Astrocyte of the spinal cord (primary cell): Measurements from ENCODE around the gene CTAG1A.
"Not testable (repeated sequence)": the region's sequence is repeated elsewhere in the genome, so short reads cannot be mapped to it uniquely, and the experiment has no call there.

ENCODE experiments used
- DNase-seq: peaks from one replicate; pipeline ENCODE4 v3.0.0; 2011; ENCODE audit warnings: low read depth, low spot score
- H3K4me3 ChIP-seq: 2 replicates; pipeline ENCODE4 v1.5.1; 2011; ENCODE audit warnings: low read depth, mild to moderate bottlenecking, low read length, moderate library complexity
- in situ Hi-C: cut with HindIII; loops from 2 replicates; pipeline ENCODE4 v1.10.0; 2017; ENCODE audit warnings: low sequenced_read_pairs
- TF ChIP-seq, protein P1 (sequence below): IDR thresholded peaks from 2 replicates; pipeline ENCODE4 v1.5.1; 2012; ENCODE audit warnings: low read depth, mild to moderate bottlenecking, low read length, inconsistent platforms

Gene CTAG1A

DNA sequence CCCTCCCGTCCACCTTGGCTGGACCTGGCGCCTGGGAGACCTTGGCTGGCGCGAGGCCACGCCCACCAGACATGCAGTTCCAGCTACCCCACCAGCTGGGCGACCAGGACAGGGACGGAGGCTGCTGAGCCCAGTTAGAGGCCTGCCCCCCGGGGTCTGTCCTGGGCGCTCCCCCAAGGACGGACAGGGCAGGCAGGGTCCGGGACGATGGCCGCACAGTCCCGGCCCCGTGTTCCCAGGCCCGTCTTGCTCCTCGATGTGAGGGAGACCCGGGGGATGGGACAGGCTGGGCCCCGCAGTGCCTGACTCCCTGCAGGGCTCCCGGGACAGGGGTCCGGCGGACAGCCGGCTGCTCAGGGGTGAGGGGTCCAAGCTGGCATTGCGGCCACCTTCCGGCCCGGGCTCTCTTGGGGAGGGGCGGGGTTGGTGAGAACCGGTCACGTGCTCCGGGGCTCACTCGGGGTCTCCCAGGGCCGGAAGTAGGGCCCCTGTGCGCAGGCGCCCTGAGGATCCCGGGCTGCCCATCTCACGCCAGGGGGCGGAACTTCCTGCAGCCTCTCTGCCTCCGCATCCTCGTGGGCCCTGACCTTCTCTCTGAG lies at the start of gene CTAG1A:
TSS of gene CTAG1A (plus strand) at position 549 of the 599 bp plus-strand sequence. CDS start 74 bp downstream, outside the sequence.
- in situ Hi-C loops, DNase-seq, H3K4me3 ChIP-seq: not testable (repeated sequence)

DNA sequence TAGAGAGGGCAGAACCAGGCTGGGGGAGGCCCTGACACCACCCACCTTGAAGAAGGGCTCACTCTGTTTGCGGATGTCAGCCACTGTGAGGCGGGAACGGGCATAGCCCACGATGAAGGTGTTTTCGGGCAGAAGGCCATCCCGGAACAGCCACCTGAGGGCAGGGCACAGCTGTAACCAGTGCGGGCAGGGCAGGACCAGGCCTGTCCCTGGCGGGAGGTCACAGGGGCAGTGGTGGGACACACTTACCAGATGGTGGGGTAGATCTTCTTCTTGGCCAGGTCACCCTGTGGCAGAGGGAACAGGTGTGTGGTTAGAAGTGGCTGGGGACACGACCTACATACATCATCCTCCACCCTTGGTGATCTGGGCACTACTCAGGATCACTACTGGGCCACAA lies 49.0 kb upstream of the CTAG1A start:
- DNase-seq: no peak
- H3K4me3 ChIP-seq: no peak overlapping the region
- in situ Hi-C loops: no loop called here
- TF ChIP-seq, protein P1, sequence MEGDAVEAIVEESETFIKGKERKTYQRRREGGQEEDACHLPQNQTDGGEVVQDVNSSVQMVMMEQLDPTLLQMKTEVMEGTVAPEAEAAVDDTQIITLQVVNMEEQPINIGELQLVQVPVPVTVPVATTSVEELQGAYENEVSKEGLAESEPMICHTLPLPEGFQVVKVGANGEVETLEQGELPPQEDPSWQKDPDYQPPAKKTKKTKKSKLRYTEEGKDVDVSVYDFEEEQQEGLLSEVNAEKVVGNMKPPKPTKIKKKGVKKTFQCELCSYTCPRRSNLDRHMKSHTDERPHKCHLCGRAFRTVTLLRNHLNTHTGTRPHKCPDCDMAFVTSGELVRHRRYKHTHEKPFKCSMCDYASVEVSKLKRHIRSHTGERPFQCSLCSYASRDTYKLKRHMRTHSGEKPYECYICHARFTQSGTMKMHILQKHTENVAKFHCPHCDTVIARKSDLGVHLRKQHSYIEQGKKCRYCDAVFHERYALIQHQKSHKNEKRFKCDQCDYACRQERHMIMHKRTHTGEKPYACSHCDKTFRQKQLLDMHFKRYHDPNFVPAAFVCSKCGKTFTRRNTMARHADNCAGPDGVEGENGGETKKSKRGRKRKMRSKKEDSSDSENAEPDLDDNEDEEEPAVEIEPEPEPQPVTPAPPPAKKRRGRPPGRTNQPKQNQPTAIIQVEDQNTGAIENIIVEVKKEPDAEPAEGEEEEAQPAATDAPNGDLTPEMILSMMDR: no peak

DNA sequence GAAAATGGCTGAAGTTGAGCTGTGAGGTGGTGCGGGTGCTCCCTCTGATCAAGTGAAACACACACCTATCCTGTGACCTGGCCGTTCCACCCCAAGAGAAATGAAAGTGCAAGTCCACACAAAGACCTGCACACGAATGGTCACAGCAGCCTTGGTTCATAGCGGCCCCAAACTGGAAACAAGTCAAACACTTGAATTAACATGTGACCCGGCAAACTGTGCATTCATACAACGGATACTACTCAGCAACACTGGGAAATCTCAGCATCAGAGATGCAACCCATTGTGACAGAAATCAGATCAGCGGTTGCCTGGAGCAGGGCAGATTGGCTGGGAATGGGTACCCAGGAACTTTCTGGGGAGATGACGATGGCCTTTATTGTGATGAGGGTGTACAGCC lies 45.9 kb upstream of the CTAG1A start:
- in situ Hi-C loops: no loop called here
- TF ChIP-seq, protein P1: no peak
- no peak overlapping the region for H3K4me3 ChIP-seq
- DNase-seq: no peak

DNA sequence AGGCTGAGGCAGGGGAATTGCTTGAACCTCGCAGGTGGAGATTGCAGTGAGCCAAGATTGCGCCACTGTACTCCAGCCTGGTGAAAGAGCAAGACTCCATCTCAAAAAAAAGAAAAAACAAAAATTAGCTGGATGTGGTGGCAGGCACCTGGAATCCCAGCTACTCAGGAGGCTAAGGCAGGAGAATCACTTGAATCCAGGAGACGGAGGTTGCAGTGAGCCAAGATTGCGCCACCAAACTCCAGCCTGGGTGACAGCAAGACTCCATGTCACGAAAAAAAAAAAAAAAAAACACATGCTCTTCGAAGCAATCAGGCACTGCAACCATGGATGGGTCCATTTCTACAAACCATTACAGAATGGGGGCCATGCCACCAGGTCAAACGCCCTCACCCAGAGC lies 44.6 kb upstream of the CTAG1A start:
- H3K4me3 ChIP-seq, DNase-seq, in situ Hi-C loops: not testable (repeated sequence)

DNA sequence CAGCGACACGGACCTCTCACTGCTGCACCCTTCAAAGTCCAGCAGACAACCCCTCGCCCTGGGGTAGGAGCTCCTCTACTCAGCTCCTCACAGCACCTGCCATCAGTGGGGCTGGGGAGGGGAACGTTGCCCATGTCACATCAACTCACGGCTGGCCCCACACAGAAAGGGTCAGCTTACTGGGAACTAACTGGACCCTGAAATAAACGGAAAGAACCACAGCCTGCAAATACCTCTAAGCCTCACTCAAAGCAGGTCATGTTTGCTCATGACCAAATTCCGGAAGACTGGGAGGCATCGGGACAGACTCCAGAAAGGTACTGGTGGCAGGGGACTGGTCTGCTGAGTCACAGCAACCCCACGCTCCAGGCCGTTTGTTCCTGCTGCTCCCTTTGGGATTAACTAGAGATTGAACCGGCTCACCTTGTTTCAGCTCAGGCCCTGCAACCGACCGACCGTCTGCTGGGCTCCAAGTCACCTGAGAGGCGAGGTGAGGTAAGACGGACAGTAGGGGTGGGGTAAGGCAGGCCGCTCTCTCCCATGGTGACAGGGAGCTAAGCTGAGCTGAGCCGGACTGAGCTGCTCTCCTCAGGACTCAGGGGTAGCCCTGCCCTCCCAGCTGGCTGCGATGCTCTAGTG lies 43.9 kb upstream of the CTAG1A start:
- in situ Hi-C loops: no loop called here
- no peak overlapping the region for H3K4me3 ChIP-seq
- TF ChIP-seq, protein P1: no peak
- no peak for DNase-seq

DNA sequence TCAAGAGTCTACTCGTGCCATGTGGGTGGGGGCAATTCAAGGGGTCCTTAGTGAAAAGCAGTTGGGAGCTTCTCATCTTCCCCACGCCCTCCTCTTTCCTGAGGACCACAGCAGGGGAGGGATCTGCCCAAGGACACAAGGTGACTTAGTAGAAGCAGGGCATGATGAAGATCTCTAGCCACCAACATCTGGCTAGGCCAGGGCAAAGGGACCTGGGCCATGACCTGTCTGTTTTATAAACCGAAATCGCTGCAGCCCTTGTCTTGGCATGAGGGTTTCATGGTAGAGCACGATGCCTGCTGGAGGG lies 43.4 kb upstream of the CTAG1A start:
- no peak for DNase-seq
- TF ChIP-seq, protein P1: no peak
- in situ Hi-C loops: no loop called here
- H3K4me3 ChIP-seq: no peak overlapping the region

DNA sequence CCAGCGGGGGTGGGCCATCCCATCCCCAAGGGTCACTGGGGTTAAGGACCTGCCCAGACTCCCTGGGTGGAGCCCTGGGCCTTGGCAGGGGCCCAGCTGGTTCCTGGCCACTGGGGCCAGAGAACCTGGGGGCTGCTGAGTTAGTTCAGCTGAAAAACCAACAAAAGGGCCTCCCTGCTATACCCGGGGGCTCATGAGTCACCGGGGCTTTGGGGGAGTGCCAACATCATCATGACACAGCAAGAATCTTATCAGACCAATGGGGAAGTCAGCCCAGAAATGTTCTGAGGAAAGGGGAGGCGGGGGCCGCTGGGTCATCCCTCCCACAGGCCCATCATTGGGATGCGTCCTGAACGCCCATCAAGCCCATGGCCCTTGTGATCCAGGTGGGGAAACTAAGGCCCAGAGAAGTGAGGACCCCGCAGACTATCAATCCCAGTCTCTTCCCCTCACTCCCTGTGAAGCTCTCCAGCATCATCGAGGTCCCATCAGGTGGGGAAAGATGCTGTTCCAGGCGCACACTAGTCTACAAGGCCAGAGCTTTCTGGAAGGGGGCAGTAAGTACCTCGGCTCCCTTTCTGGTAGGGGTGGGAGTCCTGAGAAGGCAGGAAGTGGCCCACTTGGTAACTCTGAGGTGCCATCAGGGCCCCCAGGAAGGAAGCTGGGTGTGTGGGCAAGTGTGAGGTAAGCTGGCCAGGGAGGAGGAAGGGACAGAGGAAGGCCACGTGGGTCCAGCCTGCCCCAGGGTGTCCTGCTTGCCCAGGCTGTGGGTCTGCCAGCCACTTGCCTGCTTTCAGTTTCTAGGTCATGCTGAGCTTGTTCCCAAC lies 42.8 kb upstream of the CTAG1A start:
- no peak overlapping the region for H3K4me3 ChIP-seq
- TF ChIP-seq, protein P1: no peak
- in situ Hi-C loops: no loop called here
- DNase-seq: peak; percentile 92
